Stomach (tissue), 4 donors: ENCODE results near the gene C4orf50.

Experiments
- CTCF ChIP-seq, 7 experiments: fragments of 450-650 bp in 4 of 7; fragments of 200-600 bp in 3 of 7; sonication (generic) in 3 of 7; IDR thresholded peaks; one replicate each; pipeline ENCODE4 v1.5.1; 2016 to 2019; ENCODE audit warnings: antibody characterized with exemption in 7 of 7, control low read depth in 2 of 7, mild to moderate bottlenecking in 1 of 7
- EP300 ChIP-seq: sonication (generic); formaldehyde crosslinking; IDR thresholded peaks from one replicate; pipeline ENCODE4 v1.6.1; 2017; ENCODE audit warnings: antibody characterized with exemption
- POLR2A ChIP-seq, 4 donors: fragments of 450-650 bp; IDR thresholded peaks; one replicate each; pipeline ENCODE4 v1.6.1; 2016; ENCODE audit warnings: antibody characterized with exemption in 4 of 4, control low read depth in 2 of 4, mild to moderate bottlenecking in 1 of 4, moderate library complexity in 1 of 4
- POLR2AphosphoS5 ChIP-seq, 3 donors: sonication (generic); formaldehyde crosslinking; IDR thresholded peaks; one replicate each; pipeline ENCODE4 v1.6.1; 2016; ENCODE audit warnings: antibody characterized with exemption in 3 of 3

- TF ChIP-seq CTCF (IDR thresholded peaks at IDR 0.05) (no peak), POLR2A (IDR thresholded peaks at IDR 0.05) (no peak), POLR2AphosphoS5 (IDR thresholded peaks at IDR 0.05) (no peak), EP300 (no peak)
Measured at GRCh38 chr4:6027392-6027791, 9.2 kb upstream of the C4orf50 start.
